ENCODE measurements around the gene SPACA7. TPM values are rescaled to one million over a fixed set of nuclear protein-coding genes. Genes with fewer than 3 reads are reported as not detected.

Gene SPACA7
- total RNA-seq, 2 experiments from 2014 or later, result not detected

- no peaks in the 10 kb centered on the region for H3K4me1 Mint-ChIP-seq (ENCODE audit: low read depth)
- peaks cover 3% of the 10 kb centered on the region for H3K27me3 Mint-ChIP-seq (ENCODE audit: low read depth)
- H3K27ac Mint-ChIP-seq, result no peak overlapping the region
- DNase-seq, result peak; percentile 13
- no peaks in the 10 kb centered on the region for H3K36me3 Mint-ChIP-seq (ENCODE audit: low read depth)
- H3K9me3 Mint-ChIP-seq (ENCODE audit: insufficient read depth), result peaks cover 7% of the 10 kb centered on the region
- ATAC-seq, result no peak
- POLR2A ChIA-PET, result no interaction called here
- CTCF ChIA-PET, result no interaction called here
- no peak overlapping the region for H3K4me3 Mint-ChIP-seq
These were observed 58.9 kb downstream of the SPACA7 start for GRCh38 chr13:112434937-112435523.

GRCh38 chr13:112435973-112436372 lies 59.8 kb downstream of the SPACA7 start:
- no peak overlapping the region for H3K4me3 Mint-ChIP-seq
- no peak overlapping the region for H3K27ac Mint-ChIP-seq
- H3K9me3 Mint-ChIP-seq (ENCODE audit: insufficient read depth), result peaks cover 7% of the 10 kb centered on the region
- H3K36me3 Mint-ChIP-seq (ENCODE audit: low read depth), result no peaks in the 10 kb centered on the region
- ChIA-PET CTCF (no interaction called here), POLR2A (no interaction called here)
- peaks cover 3% of the 10 kb centered on the region for H3K27me3 Mint-ChIP-seq (ENCODE audit: low read depth)
- DNase-seq (peak; percentile 13), ATAC-seq (no peak)
- no peaks in the 10 kb centered on the region for H3K4me1 Mint-ChIP-seq (ENCODE audit: low read depth)

GRCh38 chr13:112438094-112438493 lies 61.9 kb downstream of the SPACA7 start:
- Mint-ChIP-seq H3K9me3 (ENCODE audit: insufficient read depth) (peaks cover 7% of the 10 kb centered on the region), H3K4me1 (ENCODE audit: low read depth) (no peaks in the 10 kb centered on the region), H3K27ac (no peak overlapping the region), H3K36me3 (ENCODE audit: low read depth) (no peaks in the 10 kb centered on the region), H3K27me3 (ENCODE audit: low read depth) (peaks cover 3% of the 10 kb centered on the region), H3K4me3 (no peak overlapping the region)
- ATAC-seq, result no peak
- ChIA-PET POLR2A (no interaction called here), CTCF (no interaction called here)
- DNase-seq, result no peak

- ATAC-seq (no peak), DNase-seq (no peak)
- Mint-ChIP-seq H3K9me3 (ENCODE audit: insufficient read depth) (peaks cover 7% of the 10 kb centered on the region), H3K4me3 (no peak overlapping the region), H3K27me3 (ENCODE audit: low read depth) (peaks cover 3% of the 10 kb centered on the region), H3K36me3 (ENCODE audit: low read depth) (no peaks in the 10 kb centered on the region), H3K4me1 (ENCODE audit: low read depth) (no peaks in the 10 kb centered on the region), H3K27ac (no peak overlapping the region)
- POLR2A ChIA-PET, result no interaction called here
- CTCF ChIA-PET, result no interaction called here
These were observed 62.4 kb downstream of the SPACA7 start for GRCh38 chr13:112438515-112438914.

GRCh38 chr13:112441226-112441625 lies 65.1 kb downstream of the SPACA7 start:
- no peak for DNase-seq
- Mint-ChIP-seq H3K27ac (no peak overlapping the region), H3K36me3 (ENCODE audit: low read depth) (no peaks in the 10 kb centered on the region), H3K4me3 (no peak overlapping the region), H3K9me3 (ENCODE audit: insufficient read depth) (peaks cover 7% of the 10 kb centered on the region), H3K4me1 (ENCODE audit: low read depth) (no peaks in the 10 kb centered on the region), H3K27me3 (ENCODE audit: low read depth) (peaks cover 3% of the 10 kb centered on the region)
- POLR2A ChIA-PET, result no interaction called here
- no peak for ATAC-seq
- CTCF ChIA-PET, result no interaction called here

GRCh38 chr13:112441779-112442310 lies 65.7 kb downstream of the SPACA7 start:
- no peak for DNase-seq
- peaks cover 7% of the 10 kb centered on the region for H3K9me3 Mint-ChIP-seq (ENCODE audit: insufficient read depth)
- no peak overlapping the region for H3K27ac Mint-ChIP-seq
- CTCF ChIA-PET, result no interaction called here
- H3K4me3 Mint-ChIP-seq, result no peak overlapping the region
- peaks cover 3% of the 10 kb centered on the region for H3K27me3 Mint-ChIP-seq (ENCODE audit: low read depth)
- POLR2A ChIA-PET, result no interaction called here
- no peaks in the 10 kb centered on the region for H3K36me3 Mint-ChIP-seq (ENCODE audit: low read depth)
- no peaks in the 10 kb centered on the region for H3K4me1 Mint-ChIP-seq (ENCODE audit: low read depth)
- ATAC-seq, result no peak

GRCh38 chr13:112442483-112443090 lies 66.4 kb downstream of the SPACA7 start:
- Mint-ChIP-seq H3K27me3 (ENCODE audit: low read depth) (peaks cover 3% of the 10 kb centered on the region), H3K9me3 (ENCODE audit: insufficient read depth) (peaks cover 7% of the 10 kb centered on the region), H3K36me3 (ENCODE audit: low read depth) (no peaks in the 10 kb centered on the region), H3K4me3 (no peak overlapping the region), H3K27ac (no peak overlapping the region), H3K4me1 (ENCODE audit: low read depth) (no peaks in the 10 kb centered on the region)
- ChIA-PET CTCF (interaction anchor here (1.0 to 2.6 kb wide), 4 partner anchors 163 to 968 kb away, joined by 3 to 12 read pairs (median 4); no protein-coding TSS in a partner anchor), POLR2A (no interaction called here)
- ATAC-seq, result no peak
- DNase-seq, result no peak

GRCh38 chr13:112443191-112443994 lies 67.2 kb downstream of the SPACA7 start:
- H3K27ac Mint-ChIP-seq, result no peak overlapping the region
- no peak overlapping the region for H3K4me3 Mint-ChIP-seq
- ChIA-PET CTCF (interaction anchor here (1.0 to 2.6 kb wide), 6 partner anchors 17 to 969 kb away, joined by 3 to 12 read pairs (median 4); no protein-coding TSS in a partner anchor), POLR2A (no interaction called here)
- H3K27me3 Mint-ChIP-seq (ENCODE audit: low read depth), result no peaks in the 10 kb centered on the region
- H3K9me3 Mint-ChIP-seq (ENCODE audit: insufficient read depth), result peaks cover 2% of the 10 kb centered on the region
- no peaks in the 10 kb centered on the region for H3K4me1 Mint-ChIP-seq (ENCODE audit: low read depth)
- DNase-seq (peak; percentile 20), ATAC-seq (no peak)
- H3K36me3 Mint-ChIP-seq (ENCODE audit: low read depth), result no peaks in the 10 kb centered on the region

GRCh38 chr13:112443995-112444311 lies 67.8 kb downstream of the SPACA7 start:
- no peak overlapping the region for H3K4me3 Mint-ChIP-seq
- ChIA-PET POLR2A (no interaction called here), CTCF (interaction anchor here (0.9 to 2.6 kb wide), 6 partner anchors 17 to 1895 kb away, joined by 3 to 12 read pairs (median 4); no protein-coding TSS in a partner anchor)
- no peaks in the 10 kb centered on the region for H3K9me3 Mint-ChIP-seq (ENCODE audit: insufficient read depth)
- DNase-seq (peak; percentile 70), ATAC-seq (peak; percentile 75)
- no peaks in the 10 kb centered on the region for H3K27me3 Mint-ChIP-seq (ENCODE audit: low read depth)
- no peaks in the 10 kb centered on the region for H3K36me3 Mint-ChIP-seq (ENCODE audit: low read depth)
- H3K27ac Mint-ChIP-seq, result no peak overlapping the region
- no peaks in the 10 kb centered on the region for H3K4me1 Mint-ChIP-seq (ENCODE audit: low read depth)

GRCh38 chr13:112444416-112445399 lies 68.6 kb downstream of the SPACA7 start:
- no peaks in the 10 kb centered on the region for H3K27me3 Mint-ChIP-seq (ENCODE audit: low read depth)
- no peaks in the 10 kb centered on the region for H3K36me3 Mint-ChIP-seq (ENCODE audit: low read depth)
- H3K27ac Mint-ChIP-seq, result no peak overlapping the region
- H3K4me3 Mint-ChIP-seq, result no peak overlapping the region
- no peaks in the 10 kb centered on the region for H3K9me3 Mint-ChIP-seq (ENCODE audit: insufficient read depth)
- H3K4me1 Mint-ChIP-seq (ENCODE audit: low read depth), result no peaks in the 10 kb centered on the region
- ATAC-seq (peak; percentile 14), DNase-seq (peak; percentile 13)
- ChIA-PET CTCF (interaction anchor here (0.9 to 2.6 kb wide), 6 partner anchors 16 to 1896 kb away, joined by 3 to 12 read pairs (median 4); no protein-coding TSS in a partner anchor), POLR2A (no interaction called here)

- Mint-ChIP-seq H3K27me3 (ENCODE audit: low read depth) (no peaks in the 10 kb centered on the region), H3K4me3 (no peak overlapping the region), H3K9me3 (ENCODE audit: insufficient read depth) (no peaks in the 10 kb centered on the region), H3K36me3 (ENCODE audit: low read depth) (no peaks in the 10 kb centered on the region), H3K27ac (no peak overlapping the region), H3K4me1 (ENCODE audit: low read depth) (no peaks in the 10 kb centered on the region)
- ChIA-PET CTCF (no interaction called here), POLR2A (no interaction called here)
- ATAC-seq (no peak), DNase-seq (peak; percentile 6)
These were observed 69.5 kb downstream of the SPACA7 start for GRCh38 chr13:112445411-112446271.

Measured in activated CD8-positive, alpha-beta T cell treated with anti-CD3 and anti-CD28 coated beads, Interleukin-2, amount 10 ng/mL, durations not matched to agents 7 days and 5 days (primary cell).